ENCODE results near the gene UAP1L1. TPM values are rescaled to one million over a fixed set of nuclear protein-coding genes. Genes with fewer than 3 reads are reported as not detected.

The UAP1L1 gene
- total RNA-seq, 4 donors from 2014 or later: 5.0 to 10.1 (median 6.8) TPM

GRCh38 chr9:137103206-137103999, 26.1 kb downstream of the UAP1L1 start:
- DNase-seq (ENCODE audit: low spot score in 2 of 2): no peak
- Histone ChIP-seq H3K4me1 (no peaks in the 10 kb centered on the region), H3K27ac (no peak overlapping the region), H3K4me3 (no peak overlapping the region), H3K27me3 (no peaks in the 10 kb centered on the region), H3K9me3 (no peaks in the 10 kb centered on the region), H3K36me3 (peaks cover 98% of the 10 kb centered on the region)
- TF ChIP-seq POLR2A (IDR thresholded peaks at IDR 0.05): no peak
- no peak for TF ChIP-seq CTCF (IDR thresholded peaks at IDR 0.05)
- TF ChIP-seq POLR2AphosphoS5 (IDR thresholded peaks at IDR 0.05): no peak
- no peak for TF ChIP-seq EP300 (IDR thresholded peaks at IDR 0.05)
- 93% methylated on average over 31 of the region's 37 CpGs for WGBS

GRCh38 chr9:137105814-137106661, 28.7 kb downstream of the UAP1L1 start:
- 95% methylated on average over 13 of the region's 31 CpGs for WGBS
- Histone ChIP-seq H3K27ac (no peak overlapping the region), H3K4me1 (no peaks in the 10 kb centered on the region), H3K9me3 (no peaks in the 10 kb centered on the region), H3K36me3 (peaks cover 100% of the 10 kb centered on the region), H3K4me3 (no peak overlapping the region), H3K27me3 (no peaks in the 10 kb centered on the region)
- DNase-seq (ENCODE audit: low spot score in 2 of 2): no peak
- no peak for TF ChIP-seq CTCF (IDR thresholded peaks at IDR 0.05)
- no peak for TF ChIP-seq POLR2A (IDR thresholded peaks at IDR 0.05)
- TF ChIP-seq EP300 (IDR thresholded peaks at IDR 0.05): no peak
- TF ChIP-seq POLR2AphosphoS5 (IDR thresholded peaks at IDR 0.05): no peak

GRCh38 chr9:137106662-137107250, 29.4 kb downstream of the UAP1L1 start:
- WGBS: 95% methylated on average over 8 of the region's 27 CpGs
- H3K4me1 ChIP-seq: no peaks in the 10 kb centered on the region
- peaks cover 100% of the 10 kb centered on the region for H3K36me3 ChIP-seq
- H3K9me3 ChIP-seq: no peaks in the 10 kb centered on the region
- DNase-seq (ENCODE audit: low spot score in 2 of 2): no peak
- no peaks in the 10 kb centered on the region for H3K27me3 ChIP-seq
- TF ChIP-seq EP300 (IDR thresholded peaks at IDR 0.05): no peak
- no peak for TF ChIP-seq CTCF (IDR thresholded peaks at IDR 0.05)
- no peak for TF ChIP-seq POLR2A (IDR thresholded peaks at IDR 0.05)
- TF ChIP-seq POLR2AphosphoS5 (IDR thresholded peaks at IDR 0.05): no peak
- no peak overlapping the region for H3K4me3 ChIP-seq
- no peak overlapping the region for H3K27ac ChIP-seq

DNA sequence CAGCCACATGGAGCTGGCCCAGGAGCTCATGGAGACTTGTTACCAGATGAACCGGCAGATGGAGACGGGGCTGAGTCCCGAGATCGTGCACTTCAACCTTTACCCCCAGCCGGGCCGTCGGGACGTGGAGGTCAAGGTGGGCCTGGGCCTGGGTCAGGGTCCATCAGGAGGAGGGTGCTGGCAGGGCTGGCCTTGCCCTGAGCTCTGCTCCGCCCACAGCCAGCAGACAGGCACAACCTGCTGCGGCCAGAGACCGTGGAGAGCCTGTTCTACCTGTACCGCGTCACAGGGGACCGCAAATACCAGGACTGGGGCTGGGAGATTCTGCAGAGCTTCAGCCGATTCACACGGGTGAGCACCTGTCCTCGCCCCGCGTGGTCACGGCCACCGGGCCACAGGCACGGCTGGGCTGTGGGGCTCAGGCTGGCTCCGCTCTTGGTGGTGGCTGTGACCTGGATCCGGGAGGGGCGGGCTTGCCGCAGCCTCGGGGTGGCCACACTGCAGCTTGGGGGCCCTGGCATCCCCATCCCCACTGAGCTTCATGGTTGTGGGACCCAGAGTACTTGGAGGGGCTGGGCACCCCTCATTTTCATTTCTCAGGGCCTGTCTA, 30.1 kb downstream of the UAP1L1 start:
- H3K4me1 ChIP-seq: no peaks in the 10 kb centered on the region
- no peak overlapping the region for H3K4me3 ChIP-seq
- TF ChIP-seq POLR2AphosphoS5 (IDR thresholded peaks at IDR 0.05) (no peak), EP300 (IDR thresholded peaks at IDR 0.05) (no peak), CTCF (IDR thresholded peaks at IDR 0.05) (no peak), POLR2A (IDR thresholded peaks at IDR 0.05) (no peak)
- H3K36me3 ChIP-seq: peaks cover 100% of the 10 kb centered on the region
- no peak overlapping the region for H3K27ac ChIP-seq
- H3K9me3 ChIP-seq: no peaks in the 10 kb centered on the region
- no peaks in the 10 kb centered on the region for H3K27me3 ChIP-seq
- WGBS: 93% methylated on average over 8 of the region's 27 CpGs
- no peak for DNase-seq (ENCODE audit: low spot score in 2 of 2)

All from suprapubic skin (tissue), 4 donors.